CD14-positive monocyte (primary cell): ENCODE data around the gene FAM89A. TPM values are rescaled to one million over a fixed set of nuclear protein-coding genes. Genes with fewer than 3 reads are reported as not detected.

Source experiments
- DNase-seq, 3 donors: peaks; one replicate each; pipeline ENCODE4 v3.0.0-alpha.2; 2011 to 2022
- H2AFZ ChIP-seq: 2 replicates; pipeline ENCODE4 v1.6.0; 2012; ENCODE audit warnings: mild to moderate bottlenecking, low read depth, low read length, inconsistent platforms; ENCODE audit not compliant: insufficient read depth, poor library complexity, severe bottlenecking
- H3K27ac ChIP-seq, 2 donors: 1 replicate in 1 of 2; 2 replicates in 1 of 2; pipeline ENCODE4 v1.5.1; 2012 to 2013; ENCODE audit warnings: low read length in 2 of 2, control low read depth in 1 of 2, inconsistent platforms in 1 of 2, low read depth in 1 of 2, mild to moderate bottlenecking in 1 of 2
- H3K27me3 ChIP-seq, 2 donors: one replicate each; pipeline versions ENCODE4 v1.6.0 to v1.6.1; 2011 to 2013; ENCODE audit warnings: low read length in 2 of 2; ENCODE audit not compliant: control insufficient read depth in 2 of 2, insufficient read depth in 2 of 2
- H3K36me3 ChIP-seq, 2 donors: replicated peaks in 1 of 2; 1 replicate in 1 of 2; 2 replicates in 1 of 2; pipeline versions ENCODE4 v1.5.1 to v1.6.1; 2012 to 2013; ENCODE audit warnings: low read length in 2 of 2, control low read depth in 1 of 2, inconsistent platforms in 1 of 2, mild to moderate bottlenecking in 1 of 2; ENCODE audit not compliant: insufficient read depth in 2 of 2, control insufficient read depth in 1 of 2
- H3K4me1 ChIP-seq, 2 donors: 1 replicate in 1 of 2; 2 replicates in 1 of 2; pipeline versions ENCODE4 v1.5.1 to v1.6.1; 2012 to 2013; ENCODE audit warnings: low read length in 2 of 2, control low read depth in 1 of 2, inconsistent platforms in 1 of 2, mild to moderate bottlenecking in 1 of 2, moderate library complexity in 1 of 2; ENCODE audit not compliant: insufficient read depth in 2 of 2, control insufficient read depth in 1 of 2
- H3K4me2 ChIP-seq: replicated peaks from 2 replicates; pipeline ENCODE3; 2012; ENCODE audit warnings: low read length, moderate library complexity, mild to moderate bottlenecking; ENCODE audit not compliant: poor library complexity, severe bottlenecking; ENCODE audit errors: extremely low read depth
- H3K4me3 ChIP-seq, 3 experiments: fragments of 200-600 bp in 1 of 3; sonication (generic) in 1 of 3; replicated peaks in 1 of 3; 1 replicate in 2 of 3; 2 replicates in 1 of 3; pipeline ENCODE4 v1.5.1; 2011 to 2013; ENCODE audit warnings: low read length in 3 of 3, mild to moderate bottlenecking in 3 of 3, control low read depth in 2 of 3, low read depth in 2 of 3, inconsistent platforms in 1 of 3, moderate library complexity in 1 of 3
- H3K79me2 ChIP-seq: 2 replicates; pipeline ENCODE4 v1.6.0; 2012; ENCODE audit warnings: mild to moderate bottlenecking, control low read depth, inconsistent platforms, low read length, moderate library complexity; ENCODE audit not compliant: insufficient read depth
- H3K9ac ChIP-seq: 2 replicates; pipeline ENCODE4 v1.6.0; 2017; ENCODE audit warnings: low read length, mild to moderate bottlenecking; ENCODE audit not compliant: insufficient read depth, poor library complexity, severe bottlenecking
- H3K9me3 ChIP-seq, 2 donors: replicated peaks in 1 of 2; 1 replicate in 1 of 2; 2 replicates in 1 of 2; pipeline versions ENCODE4 v1.5.1 to v1.6.1; 2012 to 2013; ENCODE audit warnings: low read length in 2 of 2, control low read depth in 1 of 2; ENCODE audit not compliant: control insufficient read depth in 1 of 2, insufficient read depth in 1 of 2
- H4K20me1 ChIP-seq: 2 replicates; pipeline ENCODE4 v1.6.0; 2012; ENCODE audit warnings: mild to moderate bottlenecking, low read length, control low read depth, moderate library complexity; ENCODE audit not compliant: insufficient read depth
- H3K27ac Mint-ChIP-seq, 7 donors: one replicate each; pipeline ENCODE4 v1.8.0; 2020; ENCODE audit warnings: mild to moderate bottlenecking in 7 of 7, mixed read lengths in 7 of 7, moderate library complexity in 6 of 7, inconsistent platforms in 2 of 7
- H3K27me3 Mint-ChIP-seq, 3 donors: one replicate each; pipeline ENCODE4 v1.8.0; 2021 to 2022; ENCODE audit warnings: low read depth in 3 of 3, mild to moderate bottlenecking in 3 of 3, mixed read lengths in 3 of 3, moderate library complexity in 3 of 3, inconsistent platforms in 1 of 3
- H3K36me3 Mint-ChIP-seq, 2 donors: one replicate each; pipeline ENCODE4 v1.8.0; 2020; ENCODE audit warnings: mixed read lengths in 2 of 2, inconsistent platforms in 1 of 2, mild to moderate bottlenecking in 1 of 2
- H3K4me1 Mint-ChIP-seq: one replicate; pipeline ENCODE4 v1.8.0; 2020; ENCODE audit warnings: mild to moderate bottlenecking, mixed read lengths
- H3K4me3 Mint-ChIP-seq, 2 donors: one replicate each; pipeline ENCODE4 v1.8.0; 2020; ENCODE audit warnings: mild to moderate bottlenecking in 2 of 2, mixed read lengths in 2 of 2, moderate library complexity in 1 of 2
- H3K9me3 Mint-ChIP-seq, 7 donors: one replicate each; pipeline ENCODE4 v1.8.0; 2020 to 2022; ENCODE audit warnings: mixed read lengths in 7 of 7, mild to moderate bottlenecking in 6 of 7, moderate library complexity in 6 of 7, inconsistent platforms in 2 of 7
- CTCF ChIP-seq: fragments of 200-600 bp; IDR thresholded peaks from one replicate; pipeline ENCODE4 v1.8.0; 2022; ENCODE audit warnings: antibody characterized with exemption, mild to moderate bottlenecking
- WGBS: methylation state at CpG from one replicate; pipeline ENCODE4 v1.1.5; 2013; ENCODE audit warnings: missing lambda C conversion rate; ENCODE audit not compliant: insufficient coverage; 5-methylcytosine and 5-hydroxymethylcytosine counted together
- intact Hi-C, 2 donors: fragments of 100-400 bp; cut with micrococcal nuclease; formaldehyde crosslinking; loops; one replicate each; pipeline versions ENCODE4 v1.15.0 to v1.15.1; 2023
- polyA plus RNA-seq, 3 donors: library from polyadenylated mRNA; depleted of rRNA in 1 of 3; unstranded in 2 of 3; stranded (reverse) in 1 of 3; fragments of 300-500 nt in 2 of 3; fragments of >200 nt in 1 of 3; fragmentation: Illumina TruSeq in 2 of 3; gene quantifications; 1 replicate in 2 of 3; 2 replicates in 1 of 3; pipeline ENCODE4 v1.2.3, GENCODE V29; 2012 to 2021

Gene FAM89A
- polyA plus RNA-seq, 3 donors, result 2.0 to 11.7 (median 4.4) TPM

DNA sequence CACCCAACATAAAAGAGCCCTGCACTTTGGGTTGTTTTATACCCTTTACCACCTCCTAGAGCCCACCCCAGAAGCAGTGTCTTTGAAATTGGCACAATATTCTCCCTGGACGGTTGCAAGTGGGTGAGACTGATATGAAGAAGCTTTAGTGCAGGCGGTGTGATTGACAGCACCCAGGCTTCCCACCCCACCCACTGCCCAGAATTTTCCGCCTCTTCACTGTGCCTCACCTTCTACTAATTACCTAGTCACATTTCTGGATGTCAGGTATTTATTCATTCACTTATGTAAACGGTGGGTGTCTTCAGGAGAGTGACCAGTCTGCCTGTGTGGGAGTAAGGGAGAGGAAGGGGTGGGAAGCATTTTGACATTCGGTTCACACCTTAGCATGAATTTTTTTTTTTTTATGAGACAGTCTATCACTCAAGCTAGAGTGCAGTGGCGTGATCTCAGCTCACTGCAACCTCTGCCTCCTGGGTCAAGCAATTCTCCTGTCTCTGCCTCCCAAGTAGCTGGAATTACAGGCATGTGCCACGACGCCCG is 1.7 kb upstream of the FAM89A start:
- intact Hi-C loops, result loop anchor here in 1 of 2 donors (10.0 kb wide), 1 partner anchor 67 kb away; the partner anchor contains the start of genes ARV1 and TTC13

More for the DNA sequence above, 1.7 kb upstream of the FAM89A start:
- H2AFZ ChIP-seq, result no peak overlapping the region
- no peak overlapping the region for H3K4me3 ChIP-seq
- Mint-ChIP-seq H3K27me3 (peaks cover 39 to 61% (median 46%) of the 10 kb centered on the region in 3 donors), H3K4me3 (peak overlapping the region; percentile 20 to 72), H3K4me1 (peaks cover 21% of the 10 kb centered on the region), H3K36me3 (peaks cover 6 to 11% of the 10 kb centered on the region in 2 donors), H3K27ac (no peak overlapping the region), H3K9me3 (peaks cover 9 to 36% (median 21%) of the 10 kb centered on the region in 7 donors)
- peaks cover 11 to 18% of the 10 kb centered on the region in 2 donors for H3K9me3 ChIP-seq
- WGBS, result 100% methylated on average over 1 of the region's 9 CpGs
- no peak for TF ChIP-seq CTCF
- no peaks in the 10 kb centered on the region for H3K36me3 ChIP-seq
- H3K27me3 ChIP-seq, result peaks cover 13 to 40% of the 10 kb centered on the region in 2 donors
- H3K9ac ChIP-seq, result no peak overlapping the region
- peaks cover 21 to 23% of the 10 kb centered on the region in 2 donors for H3K4me1 ChIP-seq
- DNase-seq, result no peak
- no peaks in the 10 kb centered on the region for H4K20me1 ChIP-seq
- H3K27ac ChIP-seq, result no peak overlapping the region
- no peak overlapping the region for H3K4me2 ChIP-seq
- no peaks in the 10 kb centered on the region for H3K79me2 ChIP-seq
